Aorta (tissue), 5 donors: Measurements from ENCODE around the gene AFF2. TPM values are rescaled to one million over a fixed set of nuclear protein-coding genes. Genes with fewer than 3 reads are reported as not detected.

Experiments used
- ATAC-seq: fragments of 200-7000 bp; cut with Tn5 transposase; one replicate; pipeline ENCODE4 v1.9.1; 2022; ENCODE audit warnings: moderate library complexity; ENCODE audit not compliant: low FRiP score
- DNase-seq, 2 donors: peaks; one replicate each; pipeline ENCODE4 v3.0.0-alpha.2; 2020
- H3K27ac ChIP-seq, 2 donors: one replicate each; pipeline ENCODE4 v1.5.1; 2013; ENCODE audit warnings: low read length in 2 of 2, mild to moderate bottlenecking in 2 of 2, moderate library complexity in 2 of 2, control low read depth in 1 of 2, inconsistent platforms in 1 of 2, low read depth in 1 of 2
- H3K27me3 ChIP-seq, 2 donors: one replicate each; pipeline ENCODE4 v1.6.1; 2013; ENCODE audit warnings: control low read depth in 1 of 2, low read length in 1 of 2, mild to moderate bottlenecking in 1 of 2, moderate library complexity in 1 of 2; ENCODE audit not compliant: insufficient read depth in 2 of 2, control insufficient read depth in 1 of 2
- H3K36me3 ChIP-seq, 2 donors: one replicate each; pipeline ENCODE4 v1.6.1; 2013; ENCODE audit warnings: control low read depth in 1 of 2, low read length in 1 of 2, mild to moderate bottlenecking in 1 of 2; ENCODE audit not compliant: insufficient read depth in 2 of 2, control insufficient read depth in 1 of 2
- H3K4me1 ChIP-seq, 2 donors: one replicate each; pipeline ENCODE4 v1.6.1; 2013; ENCODE audit warnings: low read length in 2 of 2, control low read depth in 1 of 2, mild to moderate bottlenecking in 1 of 2, moderate library complexity in 1 of 2; ENCODE audit not compliant: insufficient read depth in 2 of 2, control insufficient read depth in 1 of 2
- H3K4me3 ChIP-seq, 2 donors: one replicate each; pipeline ENCODE4 v1.5.1; 2013; ENCODE audit warnings: low read length in 2 of 2, control low read depth in 1 of 2, mild to moderate bottlenecking in 1 of 2
- H3K9me3 ChIP-seq: one replicate; pipeline ENCODE4 v1.6.1; 2013; ENCODE audit warnings: mild to moderate bottlenecking, low read length; ENCODE audit not compliant: control insufficient read depth
- WGBS, 2 donors: extraction: QIAGEN DNeasy Blood & Tissue Kit; methylation state at CpG; one replicate each; pipeline ENCODE4 v1.1.7; 2013; 5-methylcytosine and 5-hydroxymethylcytosine counted together
- intact Hi-C, 2 donors: fragments of 100-400 bp; cut with DNase I; formaldehyde crosslinking; loops; one replicate each; pipeline versions ENCODE4 v1.14.2 to v1.15.0; 2022
- polyA plus RNA-seq, 2 donors: library from polyadenylated mRNA; stranded (reverse); fragments of 200-250 nt; gene quantifications; one replicate each; pipeline ENCODE4 v1.2.3, GENCODE V29; 2013
- total RNA-seq, 2 donors: library from RNA; stranded (reverse); fragmentation: NEBNext Ultra II Directional; extraction: Animal tissue kit (Norgen Biotek cat#: 25700); gene quantifications; one replicate each; pipeline ENCODE4 v1.2.1, GENCODE V29; 2021
- donor health status: healthy with polysubstance abuse.
- donor health status: Bipolar disorder and iron deficiency.
- donor health status: DM: no; HTN: no; CAD: no.
- donor health status: DM: no; HTN: no; CAD: no.
- donor health status: DM: yes; HTN: yes; CAD: no.

Gene AFF2
- total and polyA plus RNA-seq, 4 donors, result 0.25 to 2.7 (median 1.2) TPM

DNA sequence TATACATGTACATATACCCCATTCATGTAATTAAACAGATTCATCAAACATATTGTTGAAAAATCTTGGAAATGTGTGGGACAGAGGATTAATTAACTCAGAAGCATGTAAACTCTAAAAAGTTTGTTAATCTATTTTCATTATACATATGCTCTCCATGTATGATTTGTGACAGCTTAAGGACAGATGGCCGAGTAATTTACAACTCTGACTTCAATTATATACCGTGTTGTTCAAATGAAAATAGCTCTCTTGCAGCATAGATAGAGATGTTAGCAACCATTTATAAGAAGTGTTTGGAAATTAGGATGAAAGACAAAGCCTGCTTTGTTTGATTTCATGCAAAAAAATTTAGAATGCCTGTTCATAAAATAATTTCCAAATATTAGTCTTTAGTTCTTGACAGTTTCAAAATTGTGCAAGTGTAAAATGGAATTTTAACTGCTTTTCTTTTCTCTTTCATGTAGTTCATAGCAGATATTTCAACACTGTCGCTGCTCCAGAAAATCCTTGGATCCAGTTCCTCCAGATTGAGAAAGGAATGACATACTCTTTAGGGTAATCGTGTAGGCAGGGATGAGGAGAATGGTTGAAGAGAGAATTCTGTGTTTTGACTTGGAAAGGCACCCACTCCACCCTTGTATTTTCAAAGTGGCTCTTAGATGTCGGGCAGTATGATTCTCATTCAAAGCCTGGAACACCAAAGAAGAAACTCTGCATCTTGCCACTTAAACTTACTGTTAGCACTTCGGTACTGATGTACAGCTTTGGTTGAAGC lies 23.1 kb downstream of the AFF2 start:
- Histone ChIP-seq H3K4me3 (no peak overlapping the region), H3K36me3 (no peaks in the 10 kb centered on the region), H3K27ac (no peak overlapping the region), H3K27me3 (no peaks in the 10 kb centered on the region), H3K9me3 (no peaks in the 10 kb centered on the region), H3K4me1 (no peaks in the 10 kb centered on the region)
- ATAC-seq (no peak), DNase-seq (no peak)
- 54 to 72% methylated on average over 6 of the region's 6 CpGs for WGBS, 2 donors
- intact Hi-C loops, result no loop called here

DNA sequence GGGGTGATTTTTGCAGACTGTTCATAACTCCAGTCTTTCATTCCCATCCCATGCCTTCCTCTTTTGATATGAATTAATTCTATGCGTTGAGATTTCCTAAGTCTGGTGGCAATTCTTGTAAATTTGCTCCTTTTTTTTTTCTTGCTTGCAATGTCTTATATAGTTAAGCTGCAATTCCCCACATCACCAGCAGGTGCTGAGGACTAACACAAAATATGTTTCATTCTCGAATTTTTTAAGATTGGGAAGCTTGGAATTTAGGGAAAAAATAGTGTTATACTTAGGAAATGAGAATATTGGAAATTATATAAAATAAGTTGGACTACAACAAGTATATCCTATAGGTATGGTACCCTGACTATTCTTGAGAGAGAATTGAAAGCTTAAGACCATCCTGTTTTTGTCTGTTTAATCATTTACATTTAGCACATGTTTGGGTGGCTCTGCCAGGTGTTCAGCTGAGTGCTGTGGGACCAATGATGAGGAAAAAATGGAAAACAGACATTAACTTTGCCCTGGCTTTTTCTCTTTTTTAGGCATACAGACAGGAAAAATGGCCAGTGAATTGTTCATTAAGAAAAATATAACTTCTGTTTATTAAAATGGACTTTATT lies 30.2 kb downstream of the AFF2 start:
- 30% methylated on average over 2 of the region's 2 CpGs for WGBS, 2 donors
- intact Hi-C loops, result no loop called here
- H3K27me3 ChIP-seq, result no peaks in the 10 kb centered on the region
- DNase-seq, result no peak
- H3K36me3 ChIP-seq, result no peaks in the 10 kb centered on the region
- no peak for ATAC-seq
- no peaks in the 10 kb centered on the region for H3K9me3 ChIP-seq
- H3K4me3 ChIP-seq, result no peak overlapping the region
- H3K4me1 ChIP-seq, result no peaks in the 10 kb centered on the region
- no peak overlapping the region for H3K27ac ChIP-seq

DNA sequence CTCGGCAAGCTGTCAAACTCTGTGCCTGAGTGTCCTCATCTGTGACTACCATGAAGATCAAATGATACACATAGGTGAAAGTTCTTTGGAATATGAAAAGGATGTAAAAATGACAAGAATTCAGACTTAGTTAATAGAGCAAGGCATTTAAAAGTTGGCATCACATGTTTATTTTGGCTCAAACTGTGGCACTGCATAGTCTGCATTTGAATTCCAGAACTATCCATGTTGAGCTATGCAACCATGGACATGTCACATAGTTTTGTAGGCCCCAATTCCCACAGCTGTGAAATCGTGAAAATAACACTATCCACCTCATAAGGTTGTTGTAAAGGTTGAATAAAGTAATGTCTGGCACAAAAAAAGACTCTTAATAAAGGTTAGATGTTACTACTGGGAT lies 33.9 kb downstream of the AFF2 start:
- Histone ChIP-seq H3K27me3 (no peaks in the 10 kb centered on the region), H3K36me3 (no peaks in the 10 kb centered on the region), H3K4me1 (no peaks in the 10 kb centered on the region), H3K27ac (no peak overlapping the region), H3K4me3 (no peak overlapping the region), H3K9me3 (no peaks in the 10 kb centered on the region)
- ATAC-seq, result no peak
- DNase-seq, result no peak
- WGBS, 2 donors, result 42 to 47% methylated on average over 2 of the region's 2 CpGs
- intact Hi-C loops, result no loop called here

- no peaks in the 10 kb centered on the region for H3K27me3 ChIP-seq
- intact Hi-C loops, result no loop called here
- H3K4me1 ChIP-seq, result no peaks in the 10 kb centered on the region
- H3K27ac ChIP-seq, result no peak overlapping the region
- no peaks in the 10 kb centered on the region for H3K9me3 ChIP-seq
- ATAC-seq (no peak), DNase-seq (no peak)
- no peak overlapping the region for H3K4me3 ChIP-seq
- no peaks in the 10 kb centered on the region for H3K36me3 ChIP-seq
- 74 to 91% methylated on average over 4 of the region's 4 CpGs for WGBS, 2 donors
These were observed 35.2 kb downstream of the AFF2 start for GRCh38 chrX:148535639-148536038.

DNA sequence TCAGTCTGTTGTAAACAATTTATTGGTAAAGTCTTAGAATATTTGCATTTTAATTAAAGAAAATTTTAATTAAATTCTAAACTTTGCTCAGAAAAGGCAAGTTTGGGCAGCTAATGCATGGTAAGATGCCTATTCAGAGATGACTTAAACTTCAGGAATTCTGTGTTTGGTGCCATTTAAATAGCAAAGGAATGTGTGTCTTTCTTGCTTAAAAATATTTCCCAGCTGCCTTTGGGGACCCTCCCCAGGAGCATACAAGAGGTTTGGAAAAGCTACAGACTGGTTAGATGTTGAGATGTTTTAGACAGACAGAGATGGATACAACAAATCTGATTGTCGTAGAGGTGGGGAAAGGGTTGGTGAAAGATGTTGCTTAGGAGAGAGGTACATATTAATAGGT lies 36.5 kb downstream of the AFF2 start:
- intact Hi-C loops, result no loop called here
- no peak overlapping the region for H3K4me3 ChIP-seq
- no peaks in the 10 kb centered on the region for H3K36me3 ChIP-seq
- DNase-seq, result no peak
- no peaks in the 10 kb centered on the region for H3K27me3 ChIP-seq
- ATAC-seq, result no peak
- no peak overlapping the region for H3K27ac ChIP-seq
- H3K4me1 ChIP-seq, result no peaks in the 10 kb centered on the region
- 62 to 67% methylated on average over 1 of the region's 1 CpG for WGBS, 2 donors
- no peaks in the 10 kb centered on the region for H3K9me3 ChIP-seq

DNA sequence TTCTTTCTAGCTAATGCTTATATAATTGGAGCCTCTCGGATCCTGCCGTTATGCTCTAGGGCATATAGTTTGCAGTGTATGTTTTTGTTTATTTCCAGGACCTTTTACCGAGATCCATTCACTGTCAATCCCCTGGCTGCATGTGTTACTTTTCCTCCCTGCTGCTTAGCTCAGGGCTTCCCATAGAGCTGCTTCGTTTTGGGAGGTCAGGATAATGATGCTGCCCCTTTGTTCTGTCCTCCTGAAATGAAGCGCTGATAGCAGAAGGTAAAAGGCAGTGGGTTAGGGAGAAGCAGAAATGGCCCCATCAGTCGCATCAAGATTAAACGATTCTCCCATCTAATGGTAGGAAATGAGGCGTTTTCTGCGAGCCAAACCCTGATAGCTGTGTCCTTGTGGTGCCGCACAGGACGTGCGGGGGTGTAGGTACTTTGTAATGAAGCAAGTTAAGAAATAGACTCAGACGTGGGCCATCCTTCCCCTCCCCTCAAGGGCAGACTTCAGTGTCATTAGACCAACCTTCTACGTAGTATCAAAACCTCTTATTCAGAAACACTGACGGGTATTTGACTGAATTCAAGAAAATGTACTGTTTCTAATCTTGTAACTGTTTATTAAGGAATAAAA lies 37.3 kb downstream of the AFF2 start:
- Histone ChIP-seq H3K27me3 (no peaks in the 10 kb centered on the region), H3K27ac (no peak overlapping the region), H3K4me1 (no peaks in the 10 kb centered on the region), H3K36me3 (no peaks in the 10 kb centered on the region), H3K9me3 (no peaks in the 10 kb centered on the region), H3K4me3 (no peak overlapping the region)
- ATAC-seq (no peak), DNase-seq (no peak)
- intact Hi-C loops, result no loop called here
- 65 to 90% methylated on average over 15 of the region's 15 CpGs for WGBS, 2 donors

DNA sequence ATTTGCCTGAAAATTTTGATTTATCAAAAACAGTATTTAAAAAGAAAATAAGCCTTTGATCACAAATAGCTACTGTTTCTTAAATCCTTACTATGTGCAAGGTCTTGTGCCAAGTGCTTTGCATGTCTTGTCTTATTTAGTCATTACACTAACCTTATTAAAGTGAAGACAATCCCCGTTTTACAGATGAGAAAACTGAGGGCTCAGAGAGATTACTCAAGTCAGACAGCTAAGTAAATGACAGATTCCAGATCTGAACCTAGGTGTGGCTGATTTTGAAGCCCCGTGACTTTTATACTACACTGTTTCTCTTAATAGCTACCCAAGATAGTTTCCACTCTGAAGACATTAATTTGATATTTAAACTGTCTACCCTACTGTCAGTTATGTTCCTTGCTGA lies 38.2 kb downstream of the AFF2 start:
- H3K9me3 ChIP-seq, result no peaks in the 10 kb centered on the region
- no peaks in the 10 kb centered on the region for H3K27me3 ChIP-seq
- H3K27ac ChIP-seq, result no peak overlapping the region
- no peak overlapping the region for H3K4me3 ChIP-seq
- no peak for DNase-seq
- H3K4me1 ChIP-seq, result no peaks in the 10 kb centered on the region
- intact Hi-C loops, result no loop called here
- H3K36me3 ChIP-seq, result no peaks in the 10 kb centered on the region
- WGBS, 2 donors, result 74 to 93% methylated on average over 2 of the region's 2 CpGs
- no peak for ATAC-seq

DNA sequence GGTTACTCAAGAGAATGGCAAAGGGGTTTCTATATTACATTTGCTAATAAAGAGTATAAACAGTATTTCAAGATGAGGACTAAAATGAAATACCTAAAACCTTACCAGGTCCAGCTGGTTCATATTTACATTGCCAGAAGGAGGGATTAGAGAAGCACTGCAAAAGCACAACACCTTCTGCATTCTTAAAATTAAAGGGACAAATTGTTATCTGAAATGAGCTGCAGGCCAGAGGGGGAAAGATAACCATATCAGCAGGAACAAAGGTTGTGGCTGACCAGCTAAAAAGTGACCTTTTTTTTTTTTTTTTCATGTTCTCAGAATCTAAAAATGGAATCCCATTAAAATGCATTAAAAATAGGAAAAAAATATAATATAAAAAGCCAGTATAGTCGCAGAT lies 39.7 kb downstream of the AFF2 start:
- ATAC-seq (no peak), DNase-seq (no peak)
- intact Hi-C loops, result no loop called here
- 29 to 68% methylated on average over 1 of the region's 1 CpG for WGBS, 2 donors
- Histone ChIP-seq H3K9me3 (no peaks in the 10 kb centered on the region), H3K4me1 (no peaks in the 10 kb centered on the region), H3K27me3 (no peaks in the 10 kb centered on the region), H3K27ac (no peak overlapping the region), H3K4me3 (no peak overlapping the region), H3K36me3 (no peaks in the 10 kb centered on the region)
